Tibial artery (tissue), 4 donors: Measurements from ENCODE around the gene PRSS16.
"Not testable (repeated sequence)": the region's sequence is repeated elsewhere in the genome, so short reads cannot be mapped to it uniquely, and the experiment has no call there.

ENCODE experiments used
- DNase-seq, 2 donors: peaks; one replicate each; pipeline ENCODE4 v3.0.0-alpha.2; 2019
- H3K27ac ChIP-seq, 2 donors: fragments of 200-600 bp; sonication (generic) in 1 of 2; 1 replicate in 1 of 2; 2 replicates in 1 of 2; pipeline ENCODE4 v1.5.1; 2018 to 2019; ENCODE audit warnings: mild to moderate bottlenecking in 1 of 2
- H3K27me3 ChIP-seq, 2 donors: fragments of 200-600 bp; sonication (generic) in 1 of 2; one replicate each; pipeline versions ENCODE4 v1.5.1 to v1.6.0; 2016 to 2019
- H3K36me3 ChIP-seq, 3 donors: fragments of 200-600 bp; sonication (generic) in 2 of 3; one replicate each; pipeline ENCODE4 v1.5.1; 2016 to 2019; ENCODE audit warnings: mild to moderate bottlenecking in 2 of 3
- H3K4me1 ChIP-seq, 4 donors: fragments of 200-600 bp; sonication (generic) in 2 of 4; 1 replicate in 3 of 4; 2 replicates in 1 of 4; pipeline ENCODE4 v1.5.1; 2016 to 2019
- H3K4me3 ChIP-seq, 2 donors: fragments of 200-600 bp; sonication (generic) in 1 of 2; 1 replicate in 1 of 2; 2 replicates in 1 of 2; pipeline ENCODE4 v1.5.1; 2018 to 2019; ENCODE audit warnings: mild to moderate bottlenecking in 2 of 2
- H3K9me3 ChIP-seq, 3 donors: fragments of 200-600 bp; sonication (generic) in 1 of 3; one replicate each; pipeline ENCODE4 v1.5.1; 2016 to 2019
- intact Hi-C: fragments of 100-400 bp; cut with DNase I; formaldehyde crosslinking; loops from one replicate; pipeline ENCODE4 v1.15.0; 2023; ENCODE audit warnings: low total_unique reads
- TF ChIP-seq, protein P1 (sequence below), 2 experiments: fragments of 200-600 bp in 1 of 2; fragments of 450-650 bp in 1 of 2; IDR thresholded peaks; one replicate each; pipeline ENCODE4 v1.5.1; 2017 to 2019; ENCODE audit warnings: antibody characterized with exemption in 2 of 2, mild to moderate bottlenecking in 1 of 2, moderate library complexity in 1 of 2

The PRSS16 gene

DNA sequence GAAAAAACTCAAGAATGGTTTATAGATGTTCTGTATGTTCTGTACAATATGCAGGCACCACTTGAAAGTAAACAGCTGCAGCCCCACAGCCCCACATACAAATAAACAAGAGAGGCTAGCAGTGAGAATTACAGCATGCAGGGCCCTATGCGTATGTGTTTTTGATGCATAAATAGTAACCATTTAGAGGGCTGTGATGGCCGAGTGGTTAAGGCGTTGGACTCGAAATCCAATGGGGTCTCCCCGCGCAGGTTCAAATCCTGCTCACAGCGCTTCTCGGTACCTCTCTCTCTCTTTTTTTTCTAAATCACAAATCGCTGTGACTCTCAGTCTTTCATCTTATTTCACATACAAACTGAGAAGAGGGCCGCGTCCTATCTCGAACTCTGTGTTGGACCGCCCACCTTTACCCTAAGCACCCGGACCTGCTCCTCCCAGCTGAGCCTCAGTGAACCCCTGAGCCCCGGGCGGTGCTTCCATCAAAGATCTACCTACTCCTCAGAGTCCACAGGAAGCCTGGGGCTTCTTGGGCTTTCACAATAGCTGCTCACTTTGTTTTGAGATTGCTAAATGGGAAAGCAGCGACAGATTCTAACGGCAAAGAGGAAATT lies 37.7 kb upstream of the PRSS16 start:
- no peaks in the 10 kb centered on the region for H3K4me1 ChIP-seq
- intact Hi-C loops: no loop called here
- TF ChIP-seq, protein P1, sequence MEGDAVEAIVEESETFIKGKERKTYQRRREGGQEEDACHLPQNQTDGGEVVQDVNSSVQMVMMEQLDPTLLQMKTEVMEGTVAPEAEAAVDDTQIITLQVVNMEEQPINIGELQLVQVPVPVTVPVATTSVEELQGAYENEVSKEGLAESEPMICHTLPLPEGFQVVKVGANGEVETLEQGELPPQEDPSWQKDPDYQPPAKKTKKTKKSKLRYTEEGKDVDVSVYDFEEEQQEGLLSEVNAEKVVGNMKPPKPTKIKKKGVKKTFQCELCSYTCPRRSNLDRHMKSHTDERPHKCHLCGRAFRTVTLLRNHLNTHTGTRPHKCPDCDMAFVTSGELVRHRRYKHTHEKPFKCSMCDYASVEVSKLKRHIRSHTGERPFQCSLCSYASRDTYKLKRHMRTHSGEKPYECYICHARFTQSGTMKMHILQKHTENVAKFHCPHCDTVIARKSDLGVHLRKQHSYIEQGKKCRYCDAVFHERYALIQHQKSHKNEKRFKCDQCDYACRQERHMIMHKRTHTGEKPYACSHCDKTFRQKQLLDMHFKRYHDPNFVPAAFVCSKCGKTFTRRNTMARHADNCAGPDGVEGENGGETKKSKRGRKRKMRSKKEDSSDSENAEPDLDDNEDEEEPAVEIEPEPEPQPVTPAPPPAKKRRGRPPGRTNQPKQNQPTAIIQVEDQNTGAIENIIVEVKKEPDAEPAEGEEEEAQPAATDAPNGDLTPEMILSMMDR (IDR thresholded peaks at IDR 0.05): no peak
- H3K36me3 ChIP-seq: no peaks in the 10 kb centered on the region
- H3K27me3 ChIP-seq: peaks cover 0 to 68% of the 10 kb centered on the region in 2 donors
- no peak for DNase-seq
- H3K4me3 ChIP-seq: no peak overlapping the region
- peaks cover 0 to 3% (median 2%) of the 10 kb centered on the region in 3 donors for H3K9me3 ChIP-seq
- no peak overlapping the region for H3K27ac ChIP-seq

DNA sequence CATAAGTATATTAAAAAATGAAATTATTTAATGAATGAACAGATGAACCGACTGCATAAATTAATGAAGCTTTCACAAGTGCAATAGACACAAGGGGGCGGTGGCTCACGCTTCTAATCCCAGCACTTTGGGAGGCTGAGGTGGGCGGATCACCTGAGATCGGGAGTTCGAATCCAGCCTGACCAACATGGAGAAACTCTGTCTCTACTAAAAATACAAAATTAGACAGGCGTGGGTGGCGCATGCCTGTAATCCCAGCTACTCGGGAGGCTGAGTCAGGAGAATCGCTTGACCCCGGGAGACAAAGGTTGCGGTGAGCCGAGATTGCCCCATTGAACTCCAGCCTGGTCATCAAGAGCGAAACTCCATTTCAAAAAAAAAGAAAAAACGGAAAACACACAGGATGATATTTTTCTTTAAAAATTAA lies 34.4 kb upstream of the PRSS16 start:
- intact Hi-C loops, H3K4me1 ChIP-seq, DNase-seq, H3K4me3 ChIP-seq, H3K36me3 ChIP-seq, H3K27ac ChIP-seq: not testable (repeated sequence)
- H3K9me3 ChIP-seq: peaks cover 0 to 17% (median 16%) of the 10 kb centered on the region in 3 donors
- H3K27me3 ChIP-seq: peaks cover 0 to 48% of the 10 kb centered on the region in 2 donors

DNA sequence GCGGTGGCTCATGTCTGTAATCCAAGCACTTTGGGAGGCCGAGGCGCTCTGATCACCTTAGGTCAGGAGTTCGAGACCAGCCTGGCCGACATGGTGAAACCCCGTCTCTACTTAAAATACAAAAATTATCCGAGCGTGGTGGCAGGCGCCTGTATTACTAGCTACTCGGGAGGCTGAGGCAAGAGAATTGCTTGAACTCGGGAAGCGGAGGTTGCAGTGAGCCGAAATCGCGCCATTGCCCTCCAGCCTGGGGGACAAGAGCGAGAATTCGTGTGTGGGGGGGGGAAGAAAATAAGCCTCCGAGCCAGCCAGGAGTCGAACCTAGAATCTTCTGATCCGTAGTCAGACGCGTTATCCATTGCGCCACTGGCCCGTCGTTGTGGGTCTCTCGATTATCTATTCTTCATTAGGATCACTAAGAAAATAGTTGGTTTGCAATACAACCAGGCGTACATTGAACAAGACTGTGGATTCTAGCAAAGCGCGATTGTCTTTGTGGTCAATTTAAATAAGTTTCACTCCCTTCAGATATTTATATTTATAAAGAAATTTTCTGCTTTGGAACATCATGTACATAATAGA lies 33.9 kb upstream of the PRSS16 start:
- intact Hi-C loops: no loop called here

DNA sequence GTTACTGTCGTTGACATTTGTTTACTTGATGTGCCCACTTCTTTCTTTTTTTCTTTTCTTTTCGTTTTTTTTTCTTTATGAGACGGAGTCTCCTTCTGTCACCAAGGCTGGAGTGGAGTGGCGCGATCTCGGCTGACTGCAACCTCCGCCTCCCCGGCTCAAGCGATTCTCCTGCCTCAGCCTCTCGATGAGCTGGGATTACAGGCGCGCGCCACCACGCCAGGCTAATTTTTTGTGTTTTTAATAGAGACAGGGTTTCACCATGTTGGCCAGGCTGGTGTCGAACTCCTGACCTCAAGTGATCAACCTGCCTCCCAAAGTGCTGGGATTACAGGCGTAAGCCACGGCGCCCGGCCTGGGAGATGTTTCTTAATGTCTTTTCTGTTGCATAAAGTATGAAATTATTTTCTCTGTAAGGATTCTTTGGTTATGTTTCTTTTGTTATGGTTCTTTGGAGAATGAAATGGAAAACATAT lies 33.3 kb upstream of the PRSS16 start:
- H3K36me3 ChIP-seq: no peaks in the 10 kb centered on the region
- H3K27ac ChIP-seq: no peak overlapping the region
- H3K27me3 ChIP-seq: peaks cover 0 to 42% of the 10 kb centered on the region in 2 donors
- no peak for DNase-seq
- TF ChIP-seq, protein P1 (IDR thresholded peaks at IDR 0.05): no peak
- peaks cover 0 to 21% (median 20%) of the 10 kb centered on the region in 3 donors for H3K9me3 ChIP-seq
- no peak overlapping the region for H3K4me3 ChIP-seq
- no peaks in the 10 kb centered on the region for H3K4me1 ChIP-seq
- intact Hi-C loops: no loop called here

More for the DNA sequence above, 33.9 kb upstream of the PRSS16 start:
- Histone ChIP-seq H3K36me3 (no peaks in the 10 kb centered on the region), H3K4me3 (no peak overlapping the region), H3K4me1 (no peaks in the 10 kb centered on the region), H3K27ac (no peak overlapping the region), H3K27me3 (peaks cover 0 to 44% of the 10 kb centered on the region in 2 donors), H3K9me3 (peaks cover 0 to 21% (median 20%) of the 10 kb centered on the region in 3 donors)
- no peak for DNase-seq
- TF ChIP-seq, protein P1 (IDR thresholded peaks at IDR 0.05): no peak

DNA sequence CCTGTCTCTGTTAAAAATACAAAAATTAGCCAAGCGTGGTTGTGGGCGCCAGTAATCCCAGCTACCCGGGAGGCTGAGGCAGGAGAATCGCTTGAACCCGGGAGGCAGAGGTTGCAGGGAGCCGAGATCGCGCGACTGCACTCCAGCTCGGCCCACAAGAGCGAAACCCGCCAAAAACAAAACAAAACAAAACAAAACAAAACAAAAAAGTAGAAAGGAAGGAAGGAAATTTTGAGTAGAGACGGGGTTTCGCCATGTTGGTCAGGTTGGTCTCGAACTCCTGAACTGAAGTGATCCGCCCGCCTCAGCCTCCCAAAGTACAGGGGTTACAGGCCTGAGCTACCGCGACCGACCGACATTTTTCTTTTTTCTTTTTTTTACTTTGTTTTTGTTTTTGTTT lies 30.6 kb upstream of the PRSS16 start:
- no peak for DNase-seq
- Histone ChIP-seq H3K36me3 (no peaks in the 10 kb centered on the region), H3K4me3 (no peak overlapping the region), H3K27ac (no peak overlapping the region), H3K9me3 (peaks cover 0 to 21% (median 18%) of the 10 kb centered on the region in 3 donors), H3K27me3 (peaks cover 0 to 29% of the 10 kb centered on the region in 2 donors), H3K4me1 (no peaks in the 10 kb centered on the region)
- TF ChIP-seq, protein P1 (IDR thresholded peaks at IDR 0.05): no peak
- intact Hi-C loops: no loop called here

DNA sequence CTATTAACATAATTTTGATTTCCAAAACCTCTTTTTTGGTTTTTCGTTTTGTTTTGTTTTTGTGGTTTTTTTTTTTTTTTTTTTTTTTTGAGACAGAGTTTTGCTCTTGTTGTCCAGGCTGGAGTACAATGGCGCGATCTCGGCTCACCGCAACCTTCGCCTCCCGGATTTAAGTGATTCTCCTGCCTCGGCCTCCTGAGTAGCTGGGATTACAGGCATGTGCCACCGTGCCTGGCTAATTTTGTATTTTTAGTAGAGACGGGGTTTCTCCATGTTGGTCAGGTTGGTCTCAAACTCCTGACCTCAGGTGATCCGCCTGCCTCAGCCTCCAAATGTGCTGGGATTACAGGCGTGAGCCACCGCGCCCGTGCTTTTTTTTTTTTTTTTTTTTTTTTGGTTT lies 24.5 kb upstream of the PRSS16 start:
- H3K36me3 ChIP-seq, H3K9me3 ChIP-seq, DNase-seq, H3K4me3 ChIP-seq, H3K27ac ChIP-seq, intact Hi-C loops, H3K4me1 ChIP-seq: not testable (repeated sequence)
- peaks cover 0 to 23% of the 10 kb centered on the region in 2 donors for H3K27me3 ChIP-seq
